Activated CD8-positive, alpha-beta T cell treated with anti-CD3 and anti-CD28 coated beads for 36 hours (primary cell): Measurements from ENCODE around the gene POLK. TPM values are rescaled to one million over a fixed set of nuclear protein-coding genes. Genes with fewer than 3 reads are reported as not detected.
A peak's percentile ranks its signal among the peaks of the same experiment; 100 is the strongest.
"Not testable (repeated sequence)": the region's sequence is repeated elsewhere in the genome, so short reads cannot be mapped to it uniquely, and the experiment has no call there.

Experiments used
- ATAC-seq: fragments of 200-7000 bp; cut with Tn5 transposase; one replicate; pipeline ENCODE4 v1.10.0; 2021; ENCODE audit warnings: mild to moderate bottlenecking, moderate library complexity
- CTCF ChIA-PET: fragments of 350-600 bp; sonication (Branson Sonifier 250); formaldehyde crosslinking; loops from one replicate; lab custom pipeline; 2021; ENCODE audit warnings: antibody characterized with exemption; lab: Charles Lee
- POLR2A ChIA-PET: fragments of 350-600 bp; sonication (Branson Sonifier 250); formaldehyde crosslinking; loops from one replicate; lab custom pipeline; 2021; ENCODE audit warnings: antibody characterized with exemption; lab: Charles Lee
- DNase-seq: peaks from one replicate; pipeline ENCODE4 v3.0.0-alpha.2; 2020
- H3K27ac Mint-ChIP-seq: one replicate; pipeline ENCODE4 v1.8.0; 2021; ENCODE audit warnings: mild to moderate bottlenecking, mixed read lengths
- H3K27me3 Mint-ChIP-seq: one replicate; pipeline ENCODE4 v1.8.0; 2021; ENCODE audit warnings: mixed read lengths
- H3K36me3 Mint-ChIP-seq: one replicate; pipeline ENCODE4 v1.8.0; 2021; ENCODE audit warnings: low read depth, mixed read lengths
- H3K4me1 Mint-ChIP-seq: one replicate; pipeline ENCODE4 v1.8.0; 2021; ENCODE audit warnings: low read depth, mixed read lengths
- H3K4me3 Mint-ChIP-seq: one replicate; pipeline ENCODE4 v1.8.0; 2021; ENCODE audit warnings: mild to moderate bottlenecking, moderate library complexity, mixed read lengths
- H3K9me3 Mint-ChIP-seq: one replicate; pipeline ENCODE4 v1.8.0; 2021; ENCODE audit warnings: mixed read lengths
- CTCF ChIP-seq: fragments of 200-600 bp; IDR thresholded peaks from one replicate; pipeline ENCODE4 v1.8.0; 2022; ENCODE audit warnings: antibody characterized with exemption, mild to moderate bottlenecking
- intact Hi-C: fragments of 100-400 bp; cut with micrococcal nuclease; formaldehyde crosslinking; loops from one replicate; pipeline ENCODE4 v1.10.0; 2022
- total RNA-seq, 2 experiments: library from RNA; stranded (reverse); gene quantifications; one replicate each; pipeline ENCODE4 v1.2.3, GENCODE V29; 2021

Gene POLK
- total RNA-seq, 2 experiments from 2014 or later = 29.5 to 30.6 TPM

GRCh38 chr5:75603371-75603770 is 91.7 kb downstream of the POLK start:
- ChIA-PET POLR2A (no interaction called here), CTCF (no interaction called here)
- intact Hi-C loops = no loop called here
- ATAC-seq (no peak), DNase-seq (no peak)
- H3K4me1 Mint-ChIP-seq = peaks cover 14% of the 10 kb centered on the region
- H3K9me3 Mint-ChIP-seq = no peaks in the 10 kb centered on the region
- no peak overlapping the region for H3K4me3 Mint-ChIP-seq
- H3K27ac Mint-ChIP-seq = no peak overlapping the region
- no peak for TF ChIP-seq CTCF
- peaks cover 30% of the 10 kb centered on the region for H3K36me3 Mint-ChIP-seq
- H3K27me3 Mint-ChIP-seq = no peaks in the 10 kb centered on the region

- H3K27ac Mint-ChIP-seq = no peak overlapping the region
- no peaks in the 10 kb centered on the region for H3K9me3 Mint-ChIP-seq
- no peak for TF ChIP-seq CTCF
- H3K4me3 Mint-ChIP-seq = no peak overlapping the region
- CTCF ChIA-PET = no interaction called here
- DNase-seq (no peak), ATAC-seq (no peak)
- no peaks in the 10 kb centered on the region for H3K27me3 Mint-ChIP-seq
- H3K4me1 Mint-ChIP-seq = peaks cover 14% of the 10 kb centered on the region
- POLR2A ChIA-PET = no interaction called here
- intact Hi-C loops = no loop called here
- peaks cover 29% of the 10 kb centered on the region for H3K36me3 Mint-ChIP-seq
Measured at GRCh38 chr5:75603821-75604220, 92.1 kb downstream of the POLK start.

- H3K27me3 Mint-ChIP-seq, H3K4me3 Mint-ChIP-seq, H3K9me3 Mint-ChIP-seq, H3K27ac Mint-ChIP-seq, ATAC-seq, H3K4me1 Mint-ChIP-seq, intact Hi-C loops, DNase-seq: not testable (repeated sequence)
- ChIA-PET POLR2A (interaction anchor here (0.7 kb wide), 2 partner anchors 99 to 136 kb away, joined by 3 read pairs; no protein-coding TSS in a partner anchor), CTCF (interaction anchor here (1.5 kb wide), 1 partner anchor 11 kb away, joined by 4 read pairs; no protein-coding TSS in a partner anchor)
- H3K36me3 Mint-ChIP-seq = peaks cover 15% of the 10 kb centered on the region
Measured at GRCh38 chr5:75607341-75607740, 95.7 kb downstream of the POLK start.

GRCh38 chr5:75608870-75609269 is 97.2 kb downstream of the POLK start:
- ChIA-PET POLR2A (no interaction called here), CTCF (interaction anchor here (0.8 kb wide), 1 partner anchor 8 kb away, joined by 3 read pairs; no protein-coding TSS in a partner anchor)
- no peak for TF ChIP-seq CTCF
- ATAC-seq (no peak), DNase-seq (no peak)
- Mint-ChIP-seq H3K4me3 (no peak overlapping the region), H3K4me1 (peaks cover 5% of the 10 kb centered on the region), H3K27ac (no peak overlapping the region), H3K9me3 (no peaks in the 10 kb centered on the region), H3K36me3 (peaks cover 6% of the 10 kb centered on the region), H3K27me3 (peaks cover 17% of the 10 kb centered on the region)
- intact Hi-C loops = no loop called here

- Mint-ChIP-seq H3K36me3 (peaks cover 2% of the 10 kb centered on the region), H3K4me3 (no peak overlapping the region), H3K27ac (no peak overlapping the region), H3K27me3 (peaks cover 17% of the 10 kb centered on the region), H3K4me1 (peaks cover 5% of the 10 kb centered on the region), H3K9me3 (no peaks in the 10 kb centered on the region)
- CTCF ChIA-PET = no interaction called here
- DNase-seq (no peak), ATAC-seq (no peak)
- TF ChIP-seq CTCF = no peak
- POLR2A ChIA-PET = no interaction called here
- intact Hi-C loops = no loop called here
Measured at GRCh38 chr5:75610201-75610600, 98.5 kb downstream of the POLK start.

GRCh38 chr5:75610859-75611310 is 99.2 kb downstream of the POLK start:
- H3K9me3 Mint-ChIP-seq, POLR2A ChIA-PET, CTCF ChIA-PET, intact Hi-C loops, DNase-seq, H3K36me3 Mint-ChIP-seq, H3K27ac Mint-ChIP-seq, H3K4me1 Mint-ChIP-seq, ATAC-seq: not testable (repeated sequence)
- Mint-ChIP-seq H3K4me3 (peak overlapping the region; percentile 19), H3K27me3 (peaks cover 17% of the 10 kb centered on the region)
